Measurements from ENCODE around the gene EHMT2. TPM values are rescaled to one million over a fixed set of nuclear protein-coding genes. Genes with fewer than 3 reads are reported as not detected.

The EHMT2 gene
- total and polyA plus RNA-seq, 2 of the 8 experiments (the other 6 are each of a cell fraction or from before 2014, with no cell fraction given): 125 to 177 TPM

DNA sequence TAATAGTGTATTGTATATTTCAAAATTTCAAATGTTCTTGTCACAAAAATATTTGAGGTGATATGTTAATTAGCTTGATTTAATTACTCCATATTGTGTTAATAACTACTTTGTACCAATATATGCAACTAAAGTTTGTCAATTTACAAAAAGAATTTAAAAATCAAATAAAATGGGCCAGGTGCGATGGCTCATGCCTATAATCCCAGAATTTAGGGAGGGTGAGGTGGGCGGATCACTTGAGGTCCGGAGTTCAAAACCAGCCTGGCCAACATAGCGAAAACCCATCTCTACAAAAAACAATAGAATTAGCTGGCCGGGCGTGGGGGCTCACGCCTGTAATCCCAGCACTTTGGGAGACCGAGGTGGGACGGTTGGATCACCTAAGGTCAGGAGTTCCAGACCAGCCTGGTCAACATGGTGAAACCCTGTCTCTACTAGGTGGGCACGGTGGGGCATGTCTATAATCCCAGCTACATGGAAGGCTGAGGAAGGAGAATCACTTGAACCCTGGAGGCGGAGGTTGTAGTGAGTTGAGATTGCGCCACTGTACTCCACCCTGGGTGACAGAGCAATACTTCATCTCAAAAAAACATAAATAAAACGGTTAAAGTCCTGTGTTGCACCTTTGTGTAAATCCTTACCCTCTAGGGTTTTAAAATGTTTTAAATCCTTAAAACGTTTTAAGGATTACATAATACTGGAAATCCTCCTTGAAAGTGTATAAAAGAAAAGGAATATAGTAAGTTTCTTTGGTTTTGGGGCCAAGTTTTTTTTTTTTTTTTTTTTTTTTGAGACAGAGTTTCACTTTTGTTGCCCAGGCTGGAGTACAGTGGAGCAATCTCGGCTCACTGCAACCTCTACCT lies 65.9 kb downstream of the EHMT2 start (continued):
- TF ChIP-seq ZNF274 (IDR thresholded peaks at IDR 0.05; ENCODE audit: borderline replicate concordance, extremely low read depth, low read length) (no peak), KDM1A (IDR thresholded peaks at IDR 0.05; ENCODE audit: borderline replicate concordance, low read length) (no peak), EP300 (IDR thresholded peaks at IDR 0.05; ENCODE audit: borderline replicate concordance in 1 of 2, low read depth in 2 of 2, low read length in 2 of 2) (no peak), TAF7 (optimal IDR thresholded peaks at IDR 0.05; ENCODE audit: borderline replicate concordance, low read depth, low read length) (no peak), TEAD4 (IDR thresholded peaks at IDR 0.05; ENCODE audit: low read depth, low read length) (no peak), POLR2AphosphoS5 (IDR thresholded peaks at IDR 0.05; ENCODE audit: low read depth, low read length) (no peak), CHD1 (IDR thresholded peaks at IDR 0.05; ENCODE audit: low read depth, low read length) (no peak)

Data from H1 (cell line).